Thoracic aorta (tissue), 2 donors: ENCODE data around the gene FAM184A. TPM values are rescaled to one million over a fixed set of nuclear protein-coding genes. Genes with fewer than 3 reads are reported as not detected.

Experiments
- ATAC-seq: fragments of 150-250 bp; one replicate; pipeline ENCODE4 v1.8.0; 2017; ENCODE audit warnings: low read depth; ENCODE audit not compliant: insufficient number of reproducible peaks, low FRiP score
- DNase-seq: peaks from one replicate; pipeline ENCODE4 v3.0.0-alpha.2; 2020; ENCODE audit warnings: low spot score
- H3K27ac ChIP-seq, 2 donors: fragments of 200-600 bp; sonication (generic); 1 replicate in 1 of 2; 2 replicates in 1 of 2; pipeline ENCODE4 v1.5.1; 2016; ENCODE audit warnings: mild to moderate bottlenecking in 2 of 2, moderate library complexity in 2 of 2
- H3K27me3 ChIP-seq: fragments of 200-600 bp; sonication (generic); replicated peaks from 2 replicates; pipeline ENCODE4 v1.6.0; 2016; ENCODE audit warnings: mild to moderate bottlenecking; ENCODE audit not compliant: insufficient read depth
- H3K36me3 ChIP-seq: fragments of 200-600 bp; sonication (generic); one replicate; pipeline ENCODE4 v1.5.1; 2016
- H3K4me1 ChIP-seq, 2 donors: fragments of 200-600 bp; sonication (generic); 1 replicate in 1 of 2; 2 replicates in 1 of 2; pipeline versions ENCODE4 v1.5.1 to v1.6.0; 2016; ENCODE audit warnings: low read depth in 2 of 2, mild to moderate bottlenecking in 1 of 2; ENCODE audit not compliant: control insufficient read depth in 1 of 2
- H3K4me3 ChIP-seq: fragments of 200-600 bp; sonication (generic); 2 replicates; pipeline ENCODE4 v1.5.1; 2016; ENCODE audit warnings: mild to moderate bottlenecking
- H3K9me3 ChIP-seq: fragments of 200-600 bp; sonication (generic); 2 replicates; pipeline ENCODE4 v1.5.1; 2016
- CTCF ChIP-seq: fragments of 200-600 bp; sonication (generic); IDR thresholded peaks from one replicate; pipeline ENCODE4 v1.5.1; 2019; ENCODE audit warnings: antibody characterized with exemption
- total RNA-seq, 2 donors: library from RNA; depleted of rRNA; stranded (reverse); fragments of >200 nt; gene quantifications; one replicate each; pipeline versions ENCODE4 v1.1.0 to v1.2.3, GENCODE V29; 2016

Gene FAM184A
- total RNA-seq, 2 donors from 2014 or later: 0.54 to 7.5 TPM

- ATAC-seq (no peak), DNase-seq (no peak)
- no peaks in the 10 kb centered on the region for H3K36me3 ChIP-seq
- H3K27ac ChIP-seq: no peak overlapping the region
- no peak overlapping the region for H3K4me3 ChIP-seq
- TF ChIP-seq CTCF: no peak
- no peaks in the 10 kb centered on the region for H3K27me3 ChIP-seq
- no peaks in the 10 kb centered on the region for H3K9me3 ChIP-seq
- H3K4me1 ChIP-seq: no peaks in the 10 kb centered on the region
Observed at GRCh38 chr6:119065382-119065781, 13.1 kb downstream of the FAM184A start.

- no peak for TF ChIP-seq CTCF
- no peak overlapping the region for H3K4me3 ChIP-seq
- H3K36me3 ChIP-seq: no peaks in the 10 kb centered on the region
- no peaks in the 10 kb centered on the region for H3K4me1 ChIP-seq
- ATAC-seq: no peak
- DNase-seq: no peak
- no peak overlapping the region for H3K27ac ChIP-seq
- H3K27me3 ChIP-seq: no peaks in the 10 kb centered on the region
- no peaks in the 10 kb centered on the region for H3K9me3 ChIP-seq
Observed at GRCh38 chr6:119063491-119063890, 15.0 kb downstream of the FAM184A start.

GRCh38 chr6:119061215-119061614 lies 17.2 kb downstream of the FAM184A start:
- Histone ChIP-seq H3K4me1 (no peaks in the 10 kb centered on the region), H3K4me3 (no peak overlapping the region), H3K27me3 (no peaks in the 10 kb centered on the region), H3K36me3 (no peaks in the 10 kb centered on the region), H3K27ac (no peak overlapping the region), H3K9me3 (no peaks in the 10 kb centered on the region)
- TF ChIP-seq CTCF: no peak
- ATAC-seq: no peak
- DNase-seq: no peak

GRCh38 chr6:119060255-119060907 lies 18.1 kb downstream of the FAM184A start:
- ATAC-seq: no peak

GRCh38 chr6:119055069-119055468 lies 23.4 kb downstream of the FAM184A start:
- H3K27me3 ChIP-seq: no peaks in the 10 kb centered on the region
- H3K27ac ChIP-seq: no peak overlapping the region
- H3K4me1 ChIP-seq: no peaks in the 10 kb centered on the region
- H3K36me3 ChIP-seq: no peaks in the 10 kb centered on the region
- DNase-seq (no peak), ATAC-seq (no peak)
- no peak overlapping the region for H3K4me3 ChIP-seq
- no peaks in the 10 kb centered on the region for H3K9me3 ChIP-seq
- TF ChIP-seq CTCF: no peak

More at GRCh38 chr6:119060255-119060907, 18.1 kb downstream of the FAM184A start:
- DNase-seq: no peak
- no peak overlapping the region for H3K4me3 ChIP-seq
- TF ChIP-seq CTCF: no peak
- no peaks in the 10 kb centered on the region for H3K4me1 ChIP-seq
- H3K27me3 ChIP-seq: no peaks in the 10 kb centered on the region
- H3K9me3 ChIP-seq: no peaks in the 10 kb centered on the region
- H3K36me3 ChIP-seq: no peaks in the 10 kb centered on the region
- H3K27ac ChIP-seq: no peak overlapping the region
